ENCODE results near the gene FANK1.
"Not testable (repeated sequence)": the region's sequence is repeated elsewhere in the genome, so short reads cannot be mapped to it uniquely, and the experiment has no call there.

FANK1 gene

DNA sequence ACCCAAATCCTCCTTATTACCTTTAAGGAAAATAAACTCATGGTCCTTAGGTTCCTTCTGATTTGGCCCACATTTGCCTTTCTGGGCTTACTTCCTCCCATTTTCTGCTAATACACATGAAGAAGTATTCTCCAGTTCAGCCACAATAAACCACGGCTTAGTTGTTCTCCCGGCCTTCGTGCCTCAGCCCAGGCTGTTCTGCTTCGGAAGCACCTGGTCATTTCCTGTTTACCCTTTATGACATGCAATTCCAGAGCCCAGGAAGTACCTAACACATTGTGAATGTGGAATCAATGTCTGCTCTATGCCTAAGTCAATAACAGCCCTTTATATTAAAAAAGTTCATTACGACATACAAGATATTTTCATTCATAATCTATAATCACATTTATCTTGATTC lies 4.0 kb upstream of the FANK1 start:
- DNase-seq (ENCODE audit: low spot score), result not testable (repeated sequence)

GRCh38 chr10:125894176-125894575 lies 2.2 kb upstream of the FANK1 start:
- DNase-seq (ENCODE audit: low spot score), result not testable (repeated sequence)

DNA sequence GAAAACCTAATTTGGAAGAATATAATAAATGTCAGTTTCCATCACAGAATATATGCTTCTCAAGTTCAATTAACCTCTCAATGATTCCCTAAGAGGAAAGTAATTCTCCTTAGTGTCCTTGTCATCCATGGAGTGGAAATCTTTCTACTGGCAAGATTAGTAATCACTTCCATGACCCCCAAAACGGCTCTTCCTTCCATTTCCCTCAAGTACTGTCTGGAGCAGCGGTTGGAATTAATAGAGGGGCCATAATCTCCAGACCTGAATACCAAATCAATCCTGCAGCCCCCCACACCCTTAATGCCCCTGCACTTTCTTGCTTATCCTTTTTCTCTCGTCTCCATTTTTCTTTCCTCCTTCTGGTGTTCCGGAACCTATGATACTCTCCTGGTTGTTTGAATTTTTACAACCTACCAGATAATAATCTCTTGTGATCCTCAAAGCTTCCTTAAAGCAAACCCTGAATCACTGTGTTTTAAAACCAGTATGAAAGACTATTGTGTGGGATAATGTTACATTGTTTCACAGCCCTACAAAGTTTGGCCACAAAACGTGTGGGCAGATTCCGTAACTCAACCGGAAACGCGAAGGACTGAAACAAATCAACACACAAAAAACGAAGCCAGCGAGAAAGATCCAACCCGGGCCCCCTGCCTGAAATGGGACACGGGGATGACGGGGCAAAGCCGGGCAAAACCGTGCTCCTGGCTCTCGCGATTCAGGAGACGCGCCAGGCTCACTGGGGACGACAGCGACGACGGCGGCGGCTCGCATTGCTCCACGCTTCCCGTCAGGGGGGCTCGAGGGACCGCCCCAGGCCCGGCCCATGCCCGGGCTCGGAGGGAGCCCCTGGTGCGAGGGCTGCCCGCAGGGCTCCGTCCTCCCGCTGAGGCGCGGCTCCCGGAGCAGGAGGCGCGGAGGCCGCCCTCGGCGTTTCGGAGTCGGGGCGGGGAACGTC lies 955 bp upstream of the FANK1 start:
- peak; percentile 16 for DNase-seq (ENCODE audit: low spot score)

DNA sequence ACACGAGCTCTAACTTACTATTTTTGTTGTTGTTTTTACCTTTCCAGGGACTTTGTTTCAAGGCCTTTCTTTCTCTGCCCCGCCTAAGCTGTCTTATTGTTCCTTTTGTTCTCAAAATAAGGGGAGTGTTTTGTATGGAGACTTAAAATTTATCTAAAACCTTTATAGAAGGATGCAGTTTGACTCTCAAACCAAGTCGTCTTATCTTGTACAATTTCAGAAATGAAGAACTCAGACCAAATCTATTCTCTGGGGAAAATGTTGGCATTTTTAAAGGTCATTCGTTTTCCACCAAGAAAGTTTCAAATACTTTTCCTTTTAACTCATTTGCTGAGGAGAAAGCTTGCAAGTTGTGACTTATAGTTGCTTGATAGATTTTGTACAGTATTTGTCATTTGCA lies 953 bp downstream of the FANK1 start:
- not testable (repeated sequence) for DNase-seq (ENCODE audit: low spot score)

DNA sequence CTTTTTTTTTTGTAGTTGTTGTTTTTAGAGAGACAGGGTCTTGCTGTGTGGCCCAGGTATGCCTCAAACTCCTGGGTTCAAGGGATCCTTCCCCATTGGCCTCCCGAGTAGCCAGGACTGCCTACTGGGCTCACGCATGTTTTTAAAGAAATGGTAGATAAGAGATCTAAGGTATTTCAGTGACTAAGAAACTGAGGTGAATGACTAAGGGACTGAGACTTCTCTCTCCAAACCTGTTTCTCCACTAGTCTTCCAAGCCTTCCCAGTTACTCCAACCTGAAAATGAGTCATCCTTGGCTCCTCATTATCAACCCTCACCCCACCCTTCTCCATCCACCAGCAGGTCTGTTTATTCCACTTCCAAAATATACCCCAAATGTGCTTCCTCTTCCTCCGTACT lies 4.6 kb downstream of the FANK1 start:
- not testable (repeated sequence) for DNase-seq (ENCODE audit: low spot score)

DNA sequence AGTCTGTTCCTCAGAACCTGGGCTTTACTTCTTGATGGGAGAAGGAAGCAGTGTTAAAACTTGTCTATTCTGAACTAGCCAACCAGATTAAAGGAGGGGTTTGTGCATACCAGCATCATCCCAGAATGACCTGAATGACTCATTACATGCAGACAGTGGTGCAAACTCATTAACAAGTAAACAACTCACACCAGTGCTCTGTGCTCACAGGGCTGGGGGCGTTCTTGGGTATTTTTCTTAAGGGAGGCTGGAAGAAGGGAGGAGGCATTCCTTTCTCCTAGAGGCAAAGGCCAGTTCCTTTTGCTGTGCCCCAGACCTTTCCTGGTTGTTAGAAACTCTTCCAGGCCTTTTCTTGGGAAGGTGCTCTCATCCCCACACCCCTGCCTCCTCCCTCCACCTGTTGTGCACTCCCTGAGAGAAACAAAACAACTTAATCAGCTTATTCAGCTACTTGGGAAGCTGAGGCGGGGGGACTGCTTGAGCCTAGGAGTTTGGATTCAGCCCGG lies 6.8 kb downstream of the FANK1 start:
- DNase-seq (ENCODE audit: low spot score), result not testable (repeated sequence)

- DNase-seq (ENCODE audit: low spot score), result not testable (repeated sequence)
Observed at GRCh38 chr10:125905069-125905994, 9.0 kb downstream of the FANK1 start.

GRCh38 chr10:125907598-125907997 lies 11.2 kb downstream of the FANK1 start:
- DNase-seq (ENCODE audit: low spot score), result not testable (repeated sequence)

- DNase-seq (ENCODE audit: low spot score), result not testable (repeated sequence)
Observed at GRCh38 chr10:125908813-125909212, 12.4 kb downstream of the FANK1 start.

- not testable (repeated sequence) for DNase-seq (ENCODE audit: low spot score)
Observed at GRCh38 chr10:125909491-125909890, 13.1 kb downstream of the FANK1 start.

- no peak for DNase-seq (ENCODE audit: low spot score)
Observed at GRCh38 chr10:125911145-125911544, 14.8 kb downstream of the FANK1 start.

GRCh38 chr10:125911990-125912389 lies 15.6 kb downstream of the FANK1 start:
- DNase-seq (ENCODE audit: low spot score), result no peak

DNA sequence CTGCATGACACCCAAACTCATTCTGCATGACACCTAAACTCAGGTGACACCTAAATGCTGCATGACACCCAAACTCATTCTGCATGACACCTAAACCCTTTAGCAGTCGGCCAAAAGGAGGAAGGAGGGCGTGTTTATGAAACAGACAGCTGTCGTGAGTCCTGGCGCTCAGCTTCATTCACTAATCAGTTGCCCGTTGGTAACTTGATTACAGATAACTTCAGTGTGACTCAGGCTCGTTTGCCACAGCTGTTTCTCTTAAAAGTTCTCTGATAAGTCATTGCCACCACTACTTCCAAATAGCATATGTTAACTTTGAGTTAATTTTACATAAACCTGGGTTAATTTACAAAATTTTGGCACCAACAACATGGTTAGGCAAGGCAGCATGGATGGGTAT lies 16.9 kb downstream of the FANK1 start:
- not testable (repeated sequence) for DNase-seq (ENCODE audit: low spot score)

GRCh38 chr10:125916977-125917376 lies 20.6 kb downstream of the FANK1 start:
- no peak for DNase-seq (ENCODE audit: low spot score)

GRCh38 chr10:125917704-125918361 lies 21.5 kb downstream of the FANK1 start:
- DNase-seq (ENCODE audit: low spot score), result not testable (repeated sequence)

DNA sequence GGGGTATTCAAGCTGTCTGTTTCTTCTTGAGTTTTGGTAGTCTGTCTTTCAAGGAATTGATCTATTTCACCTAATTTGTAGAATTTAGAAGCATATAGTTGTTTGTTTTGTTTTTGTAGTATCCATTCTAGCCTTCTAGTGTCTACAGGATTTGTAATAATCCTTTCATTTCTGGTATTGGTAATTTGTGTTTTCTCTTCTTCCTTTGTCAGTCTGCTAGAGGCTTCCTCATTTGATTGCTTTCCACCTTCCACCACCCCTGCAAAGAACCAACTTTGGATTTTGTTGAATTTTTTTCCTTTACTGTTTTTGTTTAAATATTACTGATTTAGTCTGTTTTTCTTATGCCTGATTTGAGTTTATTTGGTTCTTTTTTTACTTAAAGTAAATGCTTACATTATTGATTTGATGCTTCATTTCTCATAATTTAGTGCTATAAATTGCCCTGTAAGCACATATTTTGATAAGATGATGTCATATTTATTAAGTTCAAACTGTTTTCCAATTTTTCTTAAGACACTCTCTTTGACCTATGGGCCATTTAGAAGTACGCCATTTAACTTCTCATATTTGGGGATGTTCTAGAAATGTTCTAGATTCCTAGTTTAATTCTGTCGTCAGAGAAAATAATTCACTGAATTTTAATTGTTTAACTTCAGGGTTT lies 25.4 kb downstream of the FANK1 start:
- not testable (repeated sequence) for DNase-seq (ENCODE audit: low spot score)

DNA sequence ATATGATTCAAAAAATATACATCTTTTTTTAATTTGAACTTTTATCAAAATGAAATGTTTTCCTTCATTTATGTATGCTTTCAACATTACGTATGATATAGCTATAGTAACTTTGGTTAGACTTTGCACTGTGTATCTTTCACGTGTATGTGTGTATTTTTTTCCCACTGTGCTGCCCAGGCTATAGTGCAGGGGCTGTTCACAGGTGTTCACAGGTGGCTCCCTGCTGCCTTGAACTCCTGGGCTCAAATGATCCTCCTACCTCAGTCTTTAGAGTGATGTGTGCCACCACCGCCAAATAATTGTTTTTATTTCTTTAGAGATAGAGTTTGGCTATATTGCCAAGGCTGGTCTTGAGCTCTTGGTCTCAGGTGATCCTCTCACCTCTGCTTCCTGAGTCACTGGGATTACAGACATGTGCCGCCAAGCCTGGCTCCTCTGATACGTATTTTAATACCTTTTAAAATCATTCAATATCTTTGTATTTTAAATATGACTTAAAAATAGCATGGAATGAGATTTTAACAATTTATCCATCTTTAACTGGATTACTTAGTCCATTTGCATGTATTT lies 29.0 kb downstream of the FANK1 start:
- DNase-seq (ENCODE audit: low spot score), result no peak

- DNase-seq (ENCODE audit: low spot score), result no peak
Observed at GRCh38 chr10:125926247-125926646, 29.9 kb downstream of the FANK1 start.

- DNase-seq (ENCODE audit: low spot score), result not testable (repeated sequence)
Observed at GRCh38 chr10:125927265-125927664, 30.9 kb downstream of the FANK1 start.

- no peak for DNase-seq (ENCODE audit: low spot score)
Observed at GRCh38 chr10:125928928-125929585, 32.7 kb downstream of the FANK1 start.

Measured in germinal center (tissue), 1 donor.